ENCODE data around the gene GNG7.
"Not testable (repeated sequence)": the region's sequence is repeated elsewhere in the genome, so short reads cannot be mapped to it uniquely, and the experiment has no call there.

DNA sequence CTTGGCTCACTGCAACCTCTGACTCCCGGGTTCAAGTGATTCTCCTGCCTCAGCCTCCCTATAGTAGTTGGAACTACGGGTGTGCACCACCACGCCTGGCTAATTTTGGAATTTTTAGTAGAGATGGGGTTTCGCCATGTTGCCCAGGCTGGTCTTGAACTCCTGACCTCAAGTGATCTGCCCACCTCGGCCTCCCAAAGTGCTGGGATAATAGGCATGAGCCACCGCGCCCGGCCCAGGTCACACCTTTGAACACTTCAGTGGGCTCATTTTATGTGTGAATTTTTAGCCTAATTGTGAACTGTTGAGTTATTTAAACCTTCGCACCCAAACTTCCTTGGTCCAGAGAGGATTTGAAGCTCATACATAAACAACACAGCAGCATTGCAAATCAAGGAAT, 138.9 kb downstream of the GNG7 start:
- TF ChIP-seq CTCF (IDR thresholded peaks at IDR 0.05; ENCODE audit: low read depth, low read length, poor library complexity, severe bottlenecking); EZH2phosphoT487 (IDR thresholded peaks at IDR 0.05; ENCODE audit: borderline replicate concordance, low read length): not testable (repeated sequence)

All from DOHH2 (cell line).